ENCODE data around the gene PRUNE2.

The PRUNE2 gene

DNA sequence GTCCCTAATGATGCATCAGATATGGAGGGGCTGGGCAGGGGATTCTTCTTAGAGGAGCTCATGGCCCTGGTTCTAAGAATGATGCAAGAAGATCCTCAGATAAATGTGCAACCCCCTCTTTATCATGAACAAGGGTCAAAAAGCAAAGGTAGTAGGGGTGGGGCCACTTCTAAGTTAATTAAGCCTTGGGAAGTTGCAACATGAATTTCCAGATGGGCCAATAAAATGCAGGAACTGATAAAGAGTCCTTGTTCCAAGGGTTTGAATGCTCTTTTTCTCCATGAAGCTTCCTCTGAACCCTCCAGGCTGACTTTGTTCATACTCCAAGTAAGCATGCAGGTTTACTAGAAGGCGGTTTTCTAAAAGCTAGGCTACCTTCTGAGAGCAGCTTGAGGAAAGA lies 116.1 kb downstream of the PRUNE2 start:
- Histone ChIP-seq H3K4me2 (ENCODE audit: low read length) (no peak overlapping the region), H3K4me3 (ENCODE audit: low read length) (no peak overlapping the region), H3K4me1 (ENCODE audit: control insufficient read depth, insufficient read depth, low read length) (no peaks in the 10 kb centered on the region), H3K9ac (ENCODE audit: low read depth, low read length) (no peak overlapping the region), H3K36me3 (ENCODE audit: insufficient read depth, low read length) (no peaks in the 10 kb centered on the region), H3K27me3 (ENCODE audit: control insufficient read depth, insufficient read depth, low read length) (no peaks in the 10 kb centered on the region), H3K9me3 (replicated peaks; ENCODE audit: low read length) (no peaks in the 10 kb centered on the region)

GRCh38 chr9:76787677-76788076 lies 118.2 kb downstream of the PRUNE2 start:
- Histone ChIP-seq H3K4me1 (ENCODE audit: control insufficient read depth, insufficient read depth, low read length) (no peaks in the 10 kb centered on the region), H3K4me3 (ENCODE audit: low read length) (no peak overlapping the region), H3K27me3 (ENCODE audit: control insufficient read depth, insufficient read depth, low read length) (no peaks in the 10 kb centered on the region), H3K4me2 (ENCODE audit: low read length) (no peak overlapping the region), H3K36me3 (ENCODE audit: insufficient read depth, low read length) (no peaks in the 10 kb centered on the region), H3K9ac (ENCODE audit: low read depth, low read length) (no peak overlapping the region), H3K9me3 (replicated peaks; ENCODE audit: low read length) (no peaks in the 10 kb centered on the region)

DNA sequence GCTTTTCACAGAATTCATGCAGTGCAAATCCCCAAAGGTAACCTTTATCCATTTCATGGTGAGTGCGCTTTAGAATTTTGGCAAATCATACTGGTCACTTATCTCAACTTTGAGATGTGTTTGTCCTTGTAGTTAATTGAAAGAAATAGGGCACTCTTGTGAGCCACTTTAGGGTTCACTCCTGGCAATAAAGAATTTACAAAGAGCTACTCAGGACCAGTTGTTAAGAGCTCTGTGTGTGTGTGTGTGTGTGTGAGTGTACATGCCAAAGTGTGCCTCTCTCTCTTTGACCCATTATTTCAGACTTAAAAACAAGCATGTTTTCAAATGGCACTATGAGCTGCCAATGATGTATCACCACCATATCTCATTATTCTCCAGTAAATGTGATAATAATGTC lies 120.4 kb downstream of the PRUNE2 start:
- Histone ChIP-seq H3K9me3 (replicated peaks; ENCODE audit: low read length) (no peaks in the 10 kb centered on the region), H3K4me1 (ENCODE audit: control insufficient read depth, insufficient read depth, low read length) (no peaks in the 10 kb centered on the region), H3K4me3 (ENCODE audit: low read length) (no peak overlapping the region), H3K36me3 (ENCODE audit: insufficient read depth, low read length) (no peaks in the 10 kb centered on the region), H3K9ac (ENCODE audit: low read depth, low read length) (no peak overlapping the region), H3K4me2 (ENCODE audit: low read length) (no peak overlapping the region), H3K27me3 (ENCODE audit: control insufficient read depth, insufficient read depth, low read length) (no peaks in the 10 kb centered on the region)

DNA sequence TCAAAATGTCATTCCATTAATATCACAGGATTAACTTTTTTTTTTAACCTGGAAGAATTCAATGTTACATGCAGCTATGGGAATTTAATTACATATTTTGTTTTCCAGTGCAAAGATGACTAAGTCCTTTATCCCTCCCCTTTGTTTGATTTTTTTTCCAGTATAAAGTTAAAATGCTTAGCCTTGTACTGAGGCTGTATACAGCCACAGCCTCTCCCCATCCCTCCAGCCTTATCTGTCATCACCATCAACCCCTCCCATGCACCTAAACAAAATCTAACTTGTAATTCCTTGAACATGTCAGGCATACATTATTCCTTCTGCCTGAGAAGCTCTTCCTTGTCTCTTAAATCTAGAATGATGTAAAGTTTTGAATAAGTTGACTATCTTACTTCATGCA lies 121.0 kb downstream of the PRUNE2 start:
- Histone ChIP-seq H3K9me3 (replicated peaks; ENCODE audit: low read length) (no peaks in the 10 kb centered on the region), H3K9ac (ENCODE audit: low read depth, low read length) (no peak overlapping the region)

DNA sequence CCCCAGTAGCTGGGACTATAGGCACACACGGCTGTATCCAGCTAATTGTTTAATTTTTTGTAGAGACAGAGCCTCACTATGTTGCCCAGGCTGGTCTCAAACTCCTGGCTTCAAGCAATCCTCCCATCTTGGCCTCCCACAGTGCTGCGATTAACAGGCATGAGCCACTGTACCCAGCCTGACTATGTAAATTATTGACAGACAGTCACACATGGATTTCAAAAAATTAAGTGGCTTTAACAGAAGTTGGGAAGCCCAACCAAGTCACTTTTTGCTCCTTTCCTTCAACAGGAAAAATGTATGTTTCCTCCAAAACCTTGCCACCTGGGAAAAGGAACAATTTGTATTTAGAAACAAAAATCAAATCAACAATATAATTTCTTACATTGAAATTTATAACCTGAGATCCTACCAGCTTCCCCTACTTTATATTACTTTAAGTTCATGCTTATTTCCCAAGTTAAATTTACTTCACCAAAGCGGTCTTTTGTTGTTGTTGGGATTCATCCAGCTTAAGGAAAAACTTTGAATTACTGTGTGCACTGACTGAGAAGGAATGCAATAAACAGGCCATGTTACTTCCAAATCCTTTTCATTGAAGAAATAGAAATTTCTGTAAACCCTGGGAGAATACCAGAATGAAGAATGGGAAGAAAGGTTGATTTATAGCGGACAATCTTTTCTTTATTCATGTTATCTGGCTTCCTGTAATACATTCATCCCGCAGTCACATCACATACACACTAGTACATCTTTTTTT lies 133.0 kb downstream of the PRUNE2 start:
- Histone ChIP-seq H3K4me3 (ENCODE audit: low read length) (no peak overlapping the region), H3K9ac (ENCODE audit: low read depth, low read length) (no peak overlapping the region), H3K4me2 (ENCODE audit: low read length) (no peak overlapping the region), H3K4me1 (ENCODE audit: control insufficient read depth, insufficient read depth, low read length) (no peaks in the 10 kb centered on the region), H3K9me3 (replicated peaks; ENCODE audit: low read length) (no peaks in the 10 kb centered on the region), H3K36me3 (ENCODE audit: insufficient read depth, low read length) (no peaks in the 10 kb centered on the region), H3K27me3 (ENCODE audit: control insufficient read depth, insufficient read depth, low read length) (no peaks in the 10 kb centered on the region)

More for the DNA sequence above, 121.0 kb downstream of the PRUNE2 start:
- Histone ChIP-seq H3K4me2 (ENCODE audit: low read length) (no peak overlapping the region), H3K4me3 (ENCODE audit: low read length) (no peak overlapping the region), H3K36me3 (ENCODE audit: insufficient read depth, low read length) (no peaks in the 10 kb centered on the region), H3K4me1 (ENCODE audit: control insufficient read depth, insufficient read depth, low read length) (no peaks in the 10 kb centered on the region), H3K27me3 (ENCODE audit: control insufficient read depth, insufficient read depth, low read length) (no peaks in the 10 kb centered on the region)

DNA sequence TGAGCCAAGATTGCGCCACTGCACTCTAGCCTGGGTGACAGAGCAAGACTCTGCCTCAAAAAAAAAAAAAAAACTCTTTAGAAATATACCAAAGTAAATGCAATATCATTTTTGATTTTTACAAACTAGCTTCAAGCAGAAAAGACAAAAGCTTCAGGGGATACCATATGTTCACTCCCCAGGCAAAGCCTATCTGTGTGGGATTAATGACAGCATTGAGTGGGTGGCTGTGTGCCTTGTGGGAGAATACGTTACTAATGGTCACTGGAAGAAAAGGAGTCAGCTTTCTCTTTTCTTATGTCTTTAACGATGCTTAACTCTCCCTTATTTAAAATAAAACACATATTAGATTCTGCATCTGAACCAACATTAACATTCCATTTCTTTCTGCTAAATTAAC lies 139.8 kb downstream of the PRUNE2 start:
- no peaks in the 10 kb centered on the region for H3K4me1 ChIP-seq (ENCODE audit: control insufficient read depth, insufficient read depth, low read length)
- H3K27me3 ChIP-seq (ENCODE audit: control insufficient read depth, insufficient read depth, low read length), result no peaks in the 10 kb centered on the region
- H3K9ac ChIP-seq (ENCODE audit: low read depth, low read length), result no peak overlapping the region
- no peak overlapping the region for H3K4me3 ChIP-seq (ENCODE audit: low read length)
- H3K4me2 ChIP-seq (ENCODE audit: low read length), result no peak overlapping the region
- peaks cover 5% of the 10 kb centered on the region for H3K36me3 ChIP-seq (ENCODE audit: insufficient read depth, low read length)
- H3K9me3 ChIP-seq (replicated peaks; ENCODE audit: low read length), result no peaks in the 10 kb centered on the region

DNA sequence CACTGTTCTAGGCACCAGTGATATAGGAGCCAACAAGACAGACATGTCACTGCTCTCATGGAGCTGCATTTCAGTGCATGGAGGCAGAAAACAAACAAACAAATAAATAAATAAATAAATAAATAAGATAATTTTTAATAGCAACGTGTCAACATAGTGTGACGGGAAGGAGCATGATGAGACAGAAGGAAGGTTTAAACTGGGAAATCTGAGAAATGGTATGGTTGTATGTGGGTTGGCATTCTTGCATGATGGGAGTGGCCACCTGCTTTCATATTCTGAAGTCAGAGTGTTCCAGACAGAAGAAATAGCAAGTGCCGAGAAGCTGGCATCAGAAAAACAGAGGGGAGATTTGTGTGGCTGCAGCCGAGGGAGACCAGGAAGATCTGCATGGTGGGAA lies 141.8 kb downstream of the PRUNE2 start, which contains the start of gene PCA3:
TSS of gene PCA3 (plus strand) at position 301 of the 400 bp plus-strand sequence.
- H3K9me3 ChIP-seq (replicated peaks; ENCODE audit: low read length), result no peaks in the 10 kb centered on the region
- no peak within 1 kb of the TSS for H3K9ac ChIP-seq (ENCODE audit: low read depth, low read length)
- peaks cover 5% of the 10 kb centered on the region for H3K36me3 ChIP-seq (ENCODE audit: insufficient read depth, low read length)
- H3K4me2 ChIP-seq (ENCODE audit: low read length), result no peak within 1 kb of the TSS
- no peaks in the 10 kb centered on the region for H3K4me1 ChIP-seq (ENCODE audit: control insufficient read depth, insufficient read depth, low read length)
- H3K4me3 ChIP-seq (ENCODE audit: low read length), result no peak within 1 kb of the TSS
- no peaks in the 10 kb centered on the region for H3K27me3 ChIP-seq (ENCODE audit: control insufficient read depth, insufficient read depth, low read length)

DNA sequence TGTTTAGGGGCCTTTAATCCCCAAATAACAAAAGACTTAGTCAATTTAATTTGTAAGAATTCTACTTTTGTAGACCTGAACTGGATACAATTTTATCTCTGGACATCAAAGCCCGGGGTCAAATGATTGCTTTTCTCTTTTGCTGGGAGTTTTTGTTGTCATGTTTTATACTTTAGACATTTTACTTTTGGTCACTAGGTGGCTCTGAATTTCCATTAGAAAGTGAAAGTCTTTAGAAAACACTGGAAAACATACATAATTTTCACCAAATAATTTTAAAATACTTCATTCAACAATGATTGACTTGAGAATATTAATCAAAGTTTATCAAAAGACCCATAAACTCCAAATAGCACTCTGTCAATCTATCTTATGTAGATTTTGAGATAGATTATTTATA lies 144.5 kb downstream of the PRUNE2 start:
- Histone ChIP-seq H3K9ac (ENCODE audit: low read depth, low read length) (no peak overlapping the region), H3K27me3 (ENCODE audit: control insufficient read depth, insufficient read depth, low read length) (no peaks in the 10 kb centered on the region), H3K4me1 (ENCODE audit: control insufficient read depth, insufficient read depth, low read length) (no peaks in the 10 kb centered on the region), H3K9me3 (replicated peaks; ENCODE audit: low read length) (no peaks in the 10 kb centered on the region), H3K36me3 (ENCODE audit: insufficient read depth, low read length) (peaks cover 5% of the 10 kb centered on the region), H3K4me2 (ENCODE audit: low read length) (no peak overlapping the region), H3K4me3 (ENCODE audit: low read length) (no peak overlapping the region)

DNA sequence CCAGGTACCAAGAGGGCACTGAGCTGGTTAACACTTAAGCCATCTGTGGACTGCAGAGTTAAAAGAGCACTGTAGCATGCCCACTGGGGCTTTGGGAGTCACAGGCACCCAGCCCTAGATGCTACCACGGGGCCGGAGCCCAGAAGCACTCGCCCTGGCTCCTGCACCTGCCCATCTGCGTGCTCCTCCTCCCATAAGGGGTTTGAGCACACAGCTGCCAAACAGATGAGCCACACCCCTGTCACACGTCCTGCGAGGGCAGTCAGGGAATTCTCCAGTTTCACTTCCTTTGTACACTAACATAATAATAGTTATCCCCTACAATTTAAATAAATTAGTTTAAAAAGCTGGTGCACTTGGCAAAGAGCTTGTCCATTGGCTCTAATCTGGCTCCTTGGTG lies 146.2 kb downstream of the PRUNE2 start:
- H3K4me2 ChIP-seq (ENCODE audit: low read length), result no peak overlapping the region
- no peak overlapping the region for H3K4me3 ChIP-seq (ENCODE audit: low read length)
- no peaks in the 10 kb centered on the region for H3K27me3 ChIP-seq (ENCODE audit: control insufficient read depth, insufficient read depth, low read length)
- peaks cover 5% of the 10 kb centered on the region for H3K36me3 ChIP-seq (ENCODE audit: insufficient read depth, low read length)
- H3K4me1 ChIP-seq (ENCODE audit: control insufficient read depth, insufficient read depth, low read length), result peaks cover 8% of the 10 kb centered on the region
- no peak overlapping the region for H3K9ac ChIP-seq (ENCODE audit: low read depth, low read length)
- H3K9me3 ChIP-seq (replicated peaks; ENCODE audit: low read length), result no peaks in the 10 kb centered on the region

DNA sequence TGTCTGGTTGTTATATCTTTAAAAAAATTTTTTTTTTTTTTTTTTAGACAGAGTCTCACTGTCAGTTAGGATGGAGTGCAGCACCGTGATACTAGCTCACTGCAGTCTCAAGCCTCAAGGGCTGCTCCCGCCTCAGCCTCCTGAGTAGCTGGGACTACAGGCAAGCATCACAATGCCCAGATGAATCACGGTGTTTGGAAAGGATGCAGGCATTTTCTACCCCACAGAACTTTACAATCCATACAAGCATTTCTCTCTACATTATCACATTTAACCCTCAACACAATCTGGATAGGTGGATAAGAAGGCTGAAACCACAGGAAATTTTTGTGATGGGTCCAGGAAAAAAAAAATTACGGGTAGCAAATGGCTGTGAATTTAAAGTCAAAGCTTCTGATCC lies 147.4 kb downstream of the PRUNE2 start:
- no peak overlapping the region for H3K4me3 ChIP-seq (ENCODE audit: low read length)
- peaks cover 5% of the 10 kb centered on the region for H3K36me3 ChIP-seq (ENCODE audit: insufficient read depth, low read length)
- H3K9me3 ChIP-seq (replicated peaks; ENCODE audit: low read length), result no peaks in the 10 kb centered on the region
- no peak overlapping the region for H3K9ac ChIP-seq (ENCODE audit: low read depth, low read length)
- peaks cover 8% of the 10 kb centered on the region for H3K4me1 ChIP-seq (ENCODE audit: control insufficient read depth, insufficient read depth, low read length)
- no peaks in the 10 kb centered on the region for H3K27me3 ChIP-seq (ENCODE audit: control insufficient read depth, insufficient read depth, low read length)
- H3K4me2 ChIP-seq (ENCODE audit: low read length), result no peak overlapping the region

GRCh38 chr9:76756941-76757673 lies 148.8 kb downstream of the PRUNE2 start:
- Histone ChIP-seq H3K9me3 (replicated peaks; ENCODE audit: low read length) (no peaks in the 10 kb centered on the region), H3K4me1 (ENCODE audit: control insufficient read depth, insufficient read depth, low read length) (peaks cover 8% of the 10 kb centered on the region), H3K4me2 (ENCODE audit: low read length) (no peak overlapping the region), H3K4me3 (ENCODE audit: low read length) (no peak overlapping the region), H3K9ac (ENCODE audit: low read depth, low read length) (no peak overlapping the region), H3K27me3 (ENCODE audit: control insufficient read depth, insufficient read depth, low read length) (no peaks in the 10 kb centered on the region), H3K36me3 (ENCODE audit: insufficient read depth, low read length) (no peaks in the 10 kb centered on the region)

DNA sequence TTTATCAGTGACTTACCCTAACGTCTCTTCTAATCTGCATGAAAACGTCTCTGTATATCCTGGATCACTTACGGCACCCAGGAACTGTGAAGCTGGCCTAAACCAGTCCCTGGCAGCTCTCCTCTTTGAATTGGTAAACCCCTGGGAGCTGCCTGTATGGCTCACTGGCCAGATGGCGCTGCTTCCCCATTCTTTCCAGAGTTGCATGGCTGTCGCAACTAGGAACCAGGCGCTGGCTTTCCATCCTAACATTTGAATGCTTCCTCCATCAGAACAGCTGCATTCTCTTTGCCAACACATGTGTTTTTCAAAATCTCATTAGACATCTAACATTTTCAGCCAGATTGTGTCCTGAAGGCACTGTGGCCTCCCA lies 149.7 kb downstream of the PRUNE2 start:
- Histone ChIP-seq H3K27me3 (ENCODE audit: control insufficient read depth, insufficient read depth, low read length) (no peaks in the 10 kb centered on the region), H3K9ac (ENCODE audit: low read depth, low read length) (no peak overlapping the region), H3K4me1 (ENCODE audit: control insufficient read depth, insufficient read depth, low read length) (peaks cover 8% of the 10 kb centered on the region), H3K4me3 (ENCODE audit: low read length) (no peak overlapping the region), H3K36me3 (ENCODE audit: insufficient read depth, low read length) (no peaks in the 10 kb centered on the region), H3K9me3 (replicated peaks; ENCODE audit: low read length) (no peaks in the 10 kb centered on the region), H3K4me2 (ENCODE audit: low read length) (no peak overlapping the region)

Measured in skeletal muscle satellite cell (primary cell).